Measurements from ENCODE around the gene MYBL2.

DNA sequence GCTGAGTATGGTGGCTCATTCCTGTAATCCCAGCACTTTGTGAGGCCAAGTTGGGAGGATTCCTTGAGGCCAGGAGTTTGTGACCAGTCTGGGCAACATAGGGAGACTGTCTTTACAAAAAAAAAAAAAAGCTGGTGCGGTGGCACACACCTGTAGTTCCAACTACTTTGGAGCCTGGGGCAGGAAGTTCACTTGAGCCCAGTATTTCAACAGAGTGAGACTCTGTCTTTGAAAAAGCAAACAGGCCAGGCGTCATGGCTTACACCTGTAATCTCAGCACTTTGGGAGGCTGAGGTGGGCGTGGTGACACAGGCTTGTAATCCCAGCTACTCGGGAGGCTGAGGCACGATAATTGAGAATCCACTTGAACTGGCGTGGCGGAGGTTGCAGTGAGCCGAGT, 28.7 kb downstream of the MYBL2 start:
- TF ChIP-seq, protein P1, sequence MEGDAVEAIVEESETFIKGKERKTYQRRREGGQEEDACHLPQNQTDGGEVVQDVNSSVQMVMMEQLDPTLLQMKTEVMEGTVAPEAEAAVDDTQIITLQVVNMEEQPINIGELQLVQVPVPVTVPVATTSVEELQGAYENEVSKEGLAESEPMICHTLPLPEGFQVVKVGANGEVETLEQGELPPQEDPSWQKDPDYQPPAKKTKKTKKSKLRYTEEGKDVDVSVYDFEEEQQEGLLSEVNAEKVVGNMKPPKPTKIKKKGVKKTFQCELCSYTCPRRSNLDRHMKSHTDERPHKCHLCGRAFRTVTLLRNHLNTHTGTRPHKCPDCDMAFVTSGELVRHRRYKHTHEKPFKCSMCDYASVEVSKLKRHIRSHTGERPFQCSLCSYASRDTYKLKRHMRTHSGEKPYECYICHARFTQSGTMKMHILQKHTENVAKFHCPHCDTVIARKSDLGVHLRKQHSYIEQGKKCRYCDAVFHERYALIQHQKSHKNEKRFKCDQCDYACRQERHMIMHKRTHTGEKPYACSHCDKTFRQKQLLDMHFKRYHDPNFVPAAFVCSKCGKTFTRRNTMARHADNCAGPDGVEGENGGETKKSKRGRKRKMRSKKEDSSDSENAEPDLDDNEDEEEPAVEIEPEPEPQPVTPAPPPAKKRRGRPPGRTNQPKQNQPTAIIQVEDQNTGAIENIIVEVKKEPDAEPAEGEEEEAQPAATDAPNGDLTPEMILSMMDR (IDR thresholded peaks at IDR 0.05): no peak
- TF ChIP-seq POLR2A (IDR thresholded peaks at IDR 0.05): no peak
